GM18868 (cell line): ENCODE results near the gene NCK2.

Source experiments
- ATAC-seq: cut with Tn5 transposase; IDR thresholded peaks from one replicate; pipeline ENCODE4 v1.9.1; 2021; ENCODE audit warnings: mild to moderate bottlenecking, moderate library complexity; ENCODE audit not compliant: unreplicated experiment

The NCK2 gene

GRCh38 chr2:105744909-105745853 lies at the start of gene NCK2:
TSS of gene NCK2 (plus strand) at chr2:105744912. CDS start at chr2:105855064, 110,152 bp downstream.
- ATAC-seq: peak; percentile 15

GRCh38 chr2:105697781-105698449 lies 46.8 kb upstream of the NCK2 start:
- no peak for ATAC-seq

GRCh38 chr2:105698820-105699219 lies 45.9 kb upstream of the NCK2 start:
- ATAC-seq: no peak

- ATAC-seq: no peak
These were observed 43.7 kb upstream of the NCK2 start for GRCh38 chr2:105701042-105701441.

- ATAC-seq: peak; percentile 68
These were observed 36.0 kb upstream of the NCK2 start for GRCh38 chr2:105708697-105709096.

- no peak for ATAC-seq
These were observed 33.3 kb upstream of the NCK2 start for GRCh38 chr2:105711394-105711793.

GRCh38 chr2:105712166-105712915 lies 32.4 kb upstream of the NCK2 start:
- no peak for ATAC-seq

- no peak for ATAC-seq
These were observed 31.6 kb upstream of the NCK2 start for GRCh38 chr2:105712981-105713596.

- no peak for ATAC-seq
These were observed 30.6 kb upstream of the NCK2 start for GRCh38 chr2:105714141-105714540.

GRCh38 chr2:105718846-105719481 lies 25.7 kb upstream of the NCK2 start:
- no peak for ATAC-seq

GRCh38 chr2:105721991-105722511 lies 22.7 kb upstream of the NCK2 start:
- ATAC-seq: no peak

GRCh38 chr2:105722726-105723297 lies 21.9 kb upstream of the NCK2 start:
- ATAC-seq: no peak

GRCh38 chr2:105723431-105723830 lies 21.3 kb upstream of the NCK2 start:
- ATAC-seq: no peak

GRCh38 chr2:105725388-105725787 lies 19.3 kb upstream of the NCK2 start:
- no peak for ATAC-seq

GRCh38 chr2:105730170-105730569 lies 14.5 kb upstream of the NCK2 start:
- no peak for ATAC-seq

GRCh38 chr2:105731511-105731910 lies 13.2 kb upstream of the NCK2 start:
- no peak for ATAC-seq

GRCh38 chr2:105732101-105732500 lies 12.6 kb upstream of the NCK2 start:
- ATAC-seq: no peak

GRCh38 chr2:105732955-105733607 lies 11.6 kb upstream of the NCK2 start:
- ATAC-seq: peak; percentile 47

- no peak for ATAC-seq
These were observed 10.8 kb upstream of the NCK2 start for GRCh38 chr2:105733875-105734274.
